NCI-H2196 (cell line): ENCODE results near the gene TAC3.
"Not testable (repeated sequence)": the region's sequence is repeated elsewhere in the genome, so short reads cannot be mapped to it uniquely, and the experiment has no call there.

Experiments used
- DNase-seq: peaks from one replicate; lab custom pipeline; 2025; ENCODE audit not compliant: unreplicated experiment; lab: John Stamatoyannopoulos, UW

TAC3 gene

GRCh38 chr12:57016348-57016747, at the start of gene TAC3:
Gene TAC3 (minus strand): TSS chr12:57016529. CDS start chr12:57015797, 732 bp downstream.
- no peak for DNase-seq

DNA sequence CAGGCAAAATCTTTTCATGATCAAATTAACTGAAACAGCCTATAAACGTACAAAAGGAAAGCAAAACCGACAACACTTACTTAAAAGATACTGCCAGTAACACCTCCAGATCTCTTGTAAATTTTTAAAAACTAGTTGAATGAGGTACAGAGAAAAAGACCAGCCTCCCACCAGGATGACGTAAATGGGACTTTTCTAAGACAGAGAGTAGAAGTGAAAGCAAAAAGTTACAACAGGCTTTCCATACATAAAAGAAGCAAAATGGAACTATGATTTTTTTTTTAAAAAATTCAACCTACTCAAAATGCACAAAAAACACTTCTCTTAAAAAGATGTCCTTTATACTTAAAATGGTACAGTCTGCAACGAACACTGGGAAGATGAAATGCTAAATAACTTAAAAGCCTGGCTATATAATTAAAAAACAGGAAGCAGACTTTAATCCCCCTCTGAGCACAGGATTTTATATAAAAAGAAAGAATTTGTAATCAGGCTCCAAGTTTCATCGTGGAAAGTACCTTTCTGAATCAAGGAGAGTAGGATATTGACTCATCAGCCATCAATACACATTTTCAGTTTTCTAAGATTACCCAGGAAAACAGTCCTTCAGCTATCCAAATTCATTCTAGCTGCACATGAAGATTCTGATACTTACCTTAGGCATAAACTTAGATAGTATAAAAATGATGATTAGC, 47.8 kb upstream of the TAC3 start:
- DNase-seq: no peak

GRCh38 chr12:57058454-57058853, 42.1 kb upstream of the TAC3 start:
- DNase-seq: no peak

DNA sequence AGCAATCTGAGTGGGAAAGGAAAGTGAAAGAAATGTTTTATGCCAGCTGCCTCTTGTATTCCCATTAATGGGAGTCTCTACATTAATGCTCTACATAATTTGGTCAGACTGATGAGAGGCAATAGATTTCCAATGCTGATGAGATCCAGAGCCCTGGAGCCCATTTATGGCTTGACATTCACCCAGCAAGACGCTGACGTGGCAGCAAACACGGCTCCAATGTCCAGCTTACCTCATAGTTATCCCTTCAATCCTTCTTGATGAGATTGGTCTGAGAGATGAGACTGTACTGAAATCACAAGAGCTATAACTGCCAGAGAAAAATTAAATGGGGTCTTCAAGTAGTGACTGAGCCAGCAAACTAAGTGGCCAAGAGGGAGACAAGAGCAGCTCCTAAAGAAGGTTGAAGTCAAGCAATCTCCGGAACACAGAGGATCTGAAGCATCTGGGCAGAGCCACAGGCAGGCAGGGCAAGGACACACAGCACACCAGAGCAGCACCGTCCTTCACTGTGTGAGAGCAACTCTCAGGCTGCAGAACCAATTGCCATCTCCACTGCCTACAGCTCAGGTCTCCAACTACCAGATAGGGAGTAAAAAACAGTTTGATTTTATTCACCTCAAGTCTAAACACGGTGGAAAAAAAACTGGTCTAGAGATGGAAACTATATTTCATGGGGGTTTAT, 40.9 kb upstream of the TAC3 start:
- DNase-seq: no peak

DNA sequence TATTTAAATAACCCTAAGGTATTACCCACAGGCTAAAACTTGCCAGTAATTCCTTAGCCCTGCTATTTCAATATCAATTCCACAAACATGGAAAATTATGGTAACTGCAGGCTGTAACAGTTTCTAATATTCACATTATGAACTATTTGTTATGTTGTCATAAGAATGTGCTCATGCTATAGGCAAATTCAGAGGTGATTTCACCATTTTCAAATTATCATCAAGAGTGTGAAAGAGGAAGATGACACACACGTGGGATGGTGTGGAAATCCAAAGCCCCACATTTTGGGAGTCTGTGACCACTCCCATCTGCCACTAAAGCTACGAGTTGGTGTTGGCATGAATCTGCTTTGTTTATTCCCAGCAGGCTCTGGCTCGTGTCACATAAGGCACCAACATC, 39.5 kb upstream of the TAC3 start:
- no peak for DNase-seq

DNA sequence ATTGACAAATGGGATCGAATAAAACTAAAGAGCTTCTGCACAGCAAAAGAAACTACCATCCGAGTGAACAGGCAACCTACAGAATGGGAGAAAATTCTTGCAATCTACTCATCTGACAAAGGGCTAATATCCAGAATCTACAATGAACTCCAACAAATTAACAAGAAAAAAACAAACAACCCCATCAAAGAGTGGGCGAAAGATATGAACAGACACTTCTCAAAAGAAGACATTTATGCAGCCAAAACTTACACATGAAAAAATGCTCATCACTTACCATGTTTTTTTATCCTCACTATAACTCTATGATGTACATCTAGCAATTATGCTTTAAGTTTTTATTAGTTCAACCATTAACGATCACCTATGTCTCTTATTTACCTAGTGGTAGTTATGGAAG, 37.6 kb upstream of the TAC3 start:
- not testable (repeated sequence) for DNase-seq

DNA sequence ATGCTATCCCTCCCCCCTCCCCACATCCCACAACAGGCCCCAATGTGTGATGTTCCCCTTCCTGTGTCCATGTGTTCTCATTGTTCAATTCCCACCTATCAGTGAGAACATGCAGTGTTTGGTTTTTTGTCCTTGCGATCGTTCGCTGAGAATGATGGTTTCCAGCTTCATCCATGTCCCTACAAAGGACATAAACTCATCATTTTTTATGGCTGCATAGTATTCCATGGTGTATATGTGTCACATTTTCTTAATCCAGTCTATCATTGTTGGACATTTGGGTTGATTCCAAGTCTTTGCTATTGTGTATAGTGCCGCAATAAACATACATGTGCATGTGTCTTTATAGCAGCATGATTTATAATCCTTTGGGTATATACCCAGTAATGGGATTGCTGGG, 36.8 kb upstream of the TAC3 start:
- not testable (repeated sequence) for DNase-seq

DNA sequence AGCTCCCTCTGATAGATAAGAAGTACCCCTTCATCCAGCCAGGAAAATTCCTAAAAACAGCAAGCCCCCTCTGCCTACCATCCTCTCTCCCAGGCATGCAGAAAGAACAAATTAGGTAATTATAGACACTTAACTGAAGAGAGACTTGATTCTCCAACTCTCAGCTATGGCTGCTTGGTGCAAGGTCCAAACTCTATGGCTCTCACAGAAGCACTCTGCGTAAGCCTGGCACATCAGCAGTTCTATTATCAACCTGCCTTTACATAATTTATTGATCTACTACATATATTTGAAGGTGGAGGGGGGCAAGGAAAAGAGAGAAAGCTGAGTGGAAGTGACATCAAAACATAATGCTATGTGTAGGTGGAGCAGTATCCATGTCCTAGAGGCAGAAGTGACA, 34.7 kb upstream of the TAC3 start:
- no peak for DNase-seq

- no peak for DNase-seq
Measured at GRCh38 chr12:57049890-57050289, 33.6 kb upstream of the TAC3 start, which contains the start of gene MYO1A. Gene MYO1A (minus strand): TSS chr12:57050129. CDS start chr12:57048323, 1,806 bp downstream.

GRCh38 chr12:57049119-57049446, 32.8 kb upstream of the TAC3 start:
- DNase-seq: no peak

DNA sequence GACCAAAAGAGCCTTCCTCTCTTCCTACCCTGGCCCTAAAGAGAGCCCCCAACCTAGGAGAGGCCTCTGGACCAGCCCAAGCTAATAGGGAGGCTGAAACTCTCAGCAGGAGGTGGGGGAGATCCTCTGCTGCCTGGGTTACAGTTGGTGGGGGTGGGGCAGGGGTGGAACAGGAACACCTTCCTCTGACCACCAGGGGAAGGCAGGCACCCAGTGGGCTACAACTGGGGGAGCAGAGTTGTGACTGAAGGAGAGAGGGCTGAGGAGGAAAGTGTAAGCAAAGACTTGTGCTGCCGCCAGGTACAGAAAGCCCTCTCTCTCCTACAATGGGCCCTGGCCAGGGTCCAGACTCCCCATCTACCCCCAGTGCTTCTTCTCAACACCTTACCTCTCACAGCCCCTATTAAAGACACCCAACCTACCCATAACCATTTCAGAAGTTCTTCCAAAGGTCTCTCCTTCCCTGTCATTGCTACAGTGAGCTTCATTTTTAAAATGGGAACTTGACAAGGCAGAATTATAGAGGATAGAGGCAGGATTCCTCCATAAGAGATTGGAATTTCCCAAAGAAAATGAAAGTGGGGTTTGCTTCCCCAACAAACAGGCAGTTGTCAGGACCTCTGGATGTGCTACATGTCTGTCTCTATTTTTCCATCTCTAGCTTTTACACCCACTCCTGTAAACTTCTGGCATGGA, 32.2 kb upstream of the TAC3 start:
- DNase-seq: no peak

DNA sequence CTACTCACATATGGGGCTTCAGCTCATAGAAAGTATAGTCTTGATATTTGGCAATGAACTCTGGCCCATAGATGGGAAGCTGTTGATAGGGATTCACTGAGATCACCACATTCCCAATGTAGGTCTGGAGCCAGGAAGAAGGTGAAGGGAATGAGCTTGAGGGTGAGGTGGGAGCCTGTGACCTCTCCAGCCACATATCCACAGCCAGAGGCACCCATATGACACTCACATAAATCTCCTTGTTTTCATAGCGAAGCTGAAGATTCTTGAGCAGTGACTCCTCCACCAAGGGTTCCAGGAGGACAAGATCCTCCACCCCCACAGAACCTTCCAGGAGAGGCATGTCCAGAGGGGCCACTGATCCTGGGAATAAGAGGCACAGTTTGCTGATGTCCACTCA, 31.7 kb upstream of the TAC3 start:
- no peak for DNase-seq

DNA sequence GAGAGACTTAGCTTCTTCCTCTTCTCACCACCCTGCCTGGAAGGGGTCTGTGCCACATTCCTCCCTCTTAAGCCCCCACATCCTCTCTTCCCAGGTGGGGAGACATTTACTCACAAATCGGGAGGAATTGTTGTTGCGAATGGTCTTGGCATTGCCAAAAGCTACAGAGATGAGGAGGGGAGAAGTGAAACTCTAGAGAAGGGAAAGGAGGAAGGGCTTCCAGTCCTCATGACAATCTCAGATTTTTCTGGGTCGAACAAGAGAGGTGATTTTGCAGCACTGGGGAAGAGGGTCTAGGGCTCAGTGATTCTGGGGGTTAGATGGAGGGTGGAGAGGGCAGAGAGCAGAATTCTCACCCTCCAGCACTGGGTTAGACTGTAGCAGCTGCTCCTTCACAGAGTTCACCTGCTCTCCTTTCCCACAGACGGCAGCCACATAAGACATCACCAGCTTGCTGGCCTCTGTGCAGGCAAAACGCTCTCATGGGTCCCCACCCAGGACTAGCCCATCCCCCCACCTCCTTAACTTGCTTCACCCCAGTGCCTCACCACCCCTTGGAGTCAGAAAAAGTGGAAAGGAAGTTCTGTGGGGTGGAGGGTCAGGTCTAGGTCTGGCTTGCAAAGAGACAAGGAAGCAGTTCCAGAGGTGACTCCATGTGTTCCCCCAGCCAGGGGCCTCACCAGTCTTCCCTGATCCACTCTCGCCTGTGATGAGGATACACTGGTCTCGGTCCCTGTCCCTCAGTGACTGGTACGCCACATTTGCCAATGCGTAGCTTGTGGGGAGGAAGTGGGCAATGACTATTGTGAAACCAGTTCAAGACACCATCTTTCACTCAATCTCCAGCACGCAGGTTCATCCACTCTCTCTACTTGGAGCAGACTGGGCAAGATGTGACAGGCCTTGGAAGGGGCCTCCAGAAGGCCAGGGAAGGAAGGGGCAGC, 30.9 kb upstream of the TAC3 start:
- DNase-seq: no peak

- DNase-seq: no peak
Measured at GRCh38 chr12:57046086-57046791, 29.9 kb upstream of the TAC3 start.

- DNase-seq: no peak
Measured at GRCh38 chr12:57044889-57045288, 28.6 kb upstream of the TAC3 start.

GRCh38 chr12:57044468-57044867, 28.1 kb upstream of the TAC3 start:
- DNase-seq: no peak

- DNase-seq: no peak
Measured at GRCh38 chr12:57042695-57043094, 26.4 kb upstream of the TAC3 start.

GRCh38 chr12:57040750-57041149, 24.4 kb upstream of the TAC3 start:
- DNase-seq: no peak

GRCh38 chr12:57040211-57040610, 23.9 kb upstream of the TAC3 start:
- no peak for DNase-seq

DNA sequence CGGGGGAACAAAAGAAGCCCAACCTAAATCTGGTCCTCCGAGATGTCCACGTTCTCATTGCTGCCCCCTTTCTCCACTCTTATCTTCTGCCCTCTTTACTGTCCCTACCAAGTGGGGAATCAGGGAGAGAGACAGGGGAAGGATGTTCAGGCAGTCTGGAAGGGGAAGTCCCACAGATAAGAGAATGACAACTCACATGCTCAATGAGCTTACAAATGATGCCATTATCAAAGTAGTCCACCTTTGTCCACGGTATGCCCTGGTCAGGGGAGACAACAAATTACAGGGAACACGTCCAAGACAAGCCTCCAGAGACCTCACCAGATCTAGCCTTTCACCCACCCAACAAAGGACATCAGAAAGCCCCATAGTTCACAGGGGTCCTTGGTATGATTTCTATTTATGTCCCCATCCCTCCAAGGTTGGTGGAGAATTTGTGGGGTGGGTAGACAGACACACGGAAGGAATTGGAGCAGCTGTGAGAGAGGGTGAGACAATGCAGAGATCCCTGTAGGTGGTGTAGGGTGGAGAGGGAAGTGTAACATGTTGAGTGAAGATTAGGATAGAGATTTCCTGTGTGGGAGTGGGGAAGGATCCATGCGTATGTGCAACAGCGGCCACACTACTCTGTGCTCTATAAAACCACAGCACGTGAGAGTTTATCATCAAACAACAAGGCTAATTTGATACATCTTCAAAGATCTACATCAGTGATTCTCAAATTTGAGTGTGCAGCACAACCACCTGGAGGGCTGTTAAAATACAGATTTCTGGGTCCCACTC, 22.9 kb upstream of the TAC3 start:
- DNase-seq: no peak
